Measurements from ENCODE around the gene SCN2A. TPM values are rescaled to one million over a fixed set of nuclear protein-coding genes. Genes with fewer than 3 reads are reported as not detected.

Gene SCN2A
- total and polyA plus RNA-seq, 8 donors, result 0.25 to 0.66 (median 0.54) TPM

DNA sequence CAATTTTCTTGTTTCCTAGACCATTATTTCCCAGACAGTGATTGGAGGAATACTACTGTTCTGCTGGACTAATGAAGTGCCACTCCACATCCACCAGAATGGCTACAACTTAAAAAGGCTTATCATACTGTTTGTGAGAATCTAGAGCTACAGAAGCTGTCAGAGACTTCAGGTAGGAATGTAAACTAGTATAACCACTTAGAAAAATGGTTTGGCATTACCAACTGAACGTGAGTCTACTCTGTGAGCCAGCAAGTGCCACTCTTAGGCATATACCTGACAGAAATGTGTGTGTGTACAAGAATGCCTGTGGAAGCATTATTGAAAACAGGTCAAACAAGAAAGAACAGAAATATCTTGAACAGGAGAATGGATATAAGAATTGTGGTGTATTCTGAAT lies 31.1 kb upstream of the SCN2A start:
- ATAC-seq, result peak; percentile 85
- no peak overlapping the region for H3K27ac ChIP-seq
- H3K4me3 ChIP-seq, result no peak overlapping the region
- TF ChIP-seq, protein P1, sequence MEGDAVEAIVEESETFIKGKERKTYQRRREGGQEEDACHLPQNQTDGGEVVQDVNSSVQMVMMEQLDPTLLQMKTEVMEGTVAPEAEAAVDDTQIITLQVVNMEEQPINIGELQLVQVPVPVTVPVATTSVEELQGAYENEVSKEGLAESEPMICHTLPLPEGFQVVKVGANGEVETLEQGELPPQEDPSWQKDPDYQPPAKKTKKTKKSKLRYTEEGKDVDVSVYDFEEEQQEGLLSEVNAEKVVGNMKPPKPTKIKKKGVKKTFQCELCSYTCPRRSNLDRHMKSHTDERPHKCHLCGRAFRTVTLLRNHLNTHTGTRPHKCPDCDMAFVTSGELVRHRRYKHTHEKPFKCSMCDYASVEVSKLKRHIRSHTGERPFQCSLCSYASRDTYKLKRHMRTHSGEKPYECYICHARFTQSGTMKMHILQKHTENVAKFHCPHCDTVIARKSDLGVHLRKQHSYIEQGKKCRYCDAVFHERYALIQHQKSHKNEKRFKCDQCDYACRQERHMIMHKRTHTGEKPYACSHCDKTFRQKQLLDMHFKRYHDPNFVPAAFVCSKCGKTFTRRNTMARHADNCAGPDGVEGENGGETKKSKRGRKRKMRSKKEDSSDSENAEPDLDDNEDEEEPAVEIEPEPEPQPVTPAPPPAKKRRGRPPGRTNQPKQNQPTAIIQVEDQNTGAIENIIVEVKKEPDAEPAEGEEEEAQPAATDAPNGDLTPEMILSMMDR (IDR thresholded peaks at IDR 0.05), result no peak
- peak in 1 of 4 donors; percentile 4 for DNase-seq
- no peaks in the 10 kb centered on the region for H3K36me3 ChIP-seq
- H3K4me1 ChIP-seq, result no peaks in the 10 kb centered on the region
- intact Hi-C loops (cut with DNase I), result loop anchor here in 1 of 2 donors (10.0 kb wide), 1 partner anchor 193 kb away; no protein-coding TSS in a partner anchor
- H3K27me3 ChIP-seq, result no peaks in the 10 kb centered on the region
- no peaks in the 10 kb centered on the region for H3K9me3 ChIP-seq

DNA sequence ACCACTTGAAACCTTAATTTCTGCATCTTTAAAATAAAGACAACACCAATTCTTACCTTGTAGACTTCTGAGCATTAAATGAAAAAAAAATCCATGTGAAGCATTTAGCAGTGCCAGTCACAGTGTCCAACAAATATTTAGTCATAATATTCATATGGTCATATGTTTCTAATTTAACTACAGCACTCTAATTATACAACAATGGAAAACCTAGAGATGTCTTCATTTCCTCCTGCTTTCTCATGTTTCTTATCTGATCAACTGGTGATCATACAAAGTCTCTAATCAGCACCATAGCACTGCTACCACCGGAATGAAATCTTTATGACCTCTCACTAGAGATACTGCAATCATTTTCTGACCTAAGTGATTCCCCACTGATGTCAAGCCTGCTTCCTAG lies 25.1 kb upstream of the SCN2A start:
- no peak for DNase-seq
- TF ChIP-seq, protein P1 (IDR thresholded peaks at IDR 0.05), result no peak
- Histone ChIP-seq H3K27me3 (no peaks in the 10 kb centered on the region), H3K4me1 (no peaks in the 10 kb centered on the region), H3K4me3 (no peak overlapping the region), H3K9me3 (no peaks in the 10 kb centered on the region), H3K36me3 (no peaks in the 10 kb centered on the region), H3K27ac (no peak overlapping the region)
- intact Hi-C loops (cut with DNase I), result no loop called here
- no peak for ATAC-seq

GRCh38 chr2:165219481-165219880 lies 19.7 kb upstream of the SCN2A start:
- intact Hi-C loops (cut with DNase I), result no loop called here
- DNase-seq (no peak), ATAC-seq (no peak)
- Histone ChIP-seq H3K4me3 (no peak overlapping the region), H3K9me3 (no peaks in the 10 kb centered on the region), H3K4me1 (no peaks in the 10 kb centered on the region), H3K27me3 (no peaks in the 10 kb centered on the region), H3K36me3 (no peaks in the 10 kb centered on the region), H3K27ac (no peak overlapping the region)
- TF ChIP-seq, protein P1 (IDR thresholded peaks at IDR 0.05), result no peak

DNA sequence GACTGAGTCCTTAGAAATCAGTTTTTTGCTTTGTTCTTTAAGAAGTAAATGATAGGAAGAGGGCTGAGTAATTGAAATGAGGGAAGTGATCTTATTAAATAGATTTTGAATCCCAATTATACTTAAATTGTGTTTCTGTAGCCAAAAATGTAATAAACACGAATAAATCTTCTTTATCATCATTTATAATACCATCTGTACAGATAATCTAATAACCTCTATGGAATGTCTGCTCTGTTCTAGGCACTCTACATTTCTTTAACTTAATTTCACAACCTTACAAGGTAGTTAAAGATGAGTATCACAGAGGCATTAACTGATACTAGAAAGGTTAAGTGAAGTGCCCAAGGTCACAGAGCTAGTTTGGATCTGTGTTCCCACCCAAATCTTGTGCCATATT lies 14.3 kb upstream of the SCN2A start:
- TF ChIP-seq, protein P1 (IDR thresholded peaks at IDR 0.05), result no peak
- ATAC-seq (no peak), DNase-seq (no peak)
- H3K4me3 ChIP-seq, result no peak overlapping the region
- H3K27me3 ChIP-seq, result no peaks in the 10 kb centered on the region
- H3K27ac ChIP-seq, result no peak overlapping the region
- no peaks in the 10 kb centered on the region for H3K4me1 ChIP-seq
- no peaks in the 10 kb centered on the region for H3K9me3 ChIP-seq
- no peaks in the 10 kb centered on the region for H3K36me3 ChIP-seq
- intact Hi-C loops (cut with DNase I), result no loop called here

DNA sequence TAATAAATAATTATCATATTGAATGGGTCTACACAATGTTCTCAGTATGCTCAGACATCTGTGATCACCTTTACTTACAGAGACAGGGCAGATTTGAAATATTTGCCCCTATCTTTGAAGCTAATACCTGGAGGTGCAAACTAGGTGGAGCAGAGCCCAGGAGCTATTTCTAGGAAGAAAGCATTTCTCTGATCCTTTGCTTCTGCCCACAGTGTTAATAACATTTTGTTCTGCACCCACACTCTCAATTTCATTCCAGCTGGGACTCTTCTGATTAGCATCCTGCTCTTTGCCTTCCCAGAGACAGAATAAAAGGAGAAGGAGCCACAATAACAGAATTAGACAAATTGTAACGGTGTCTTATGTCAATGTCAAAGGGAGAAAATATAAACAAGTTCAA lies 11.6 kb upstream of the SCN2A start:
- DNase-seq (no peak), ATAC-seq (no peak)
- TF ChIP-seq, protein P1 (IDR thresholded peaks at IDR 0.05), result no peak
- Histone ChIP-seq H3K9me3 (no peaks in the 10 kb centered on the region), H3K36me3 (no peaks in the 10 kb centered on the region), H3K27me3 (no peaks in the 10 kb centered on the region), H3K27ac (no peak overlapping the region), H3K4me3 (no peak overlapping the region), H3K4me1 (no peaks in the 10 kb centered on the region)
- intact Hi-C loops (cut with DNase I), result no loop called here

All from left lung (tissue), 10 donors.